ENCODE measurements around the gene MFAP2. TPM values are rescaled to one million over a fixed set of nuclear protein-coding genes. Genes with fewer than 3 reads are reported as not detected.
"Not testable (repeated sequence)": the region's sequence is repeated elsewhere in the genome, so short reads cannot be mapped to it uniquely, and the experiment has no call there.

The MFAP2 gene
- total RNA-seq, 1 donor from 2014 or later = not detected

- intact Hi-C loops (cut with micrococcal nuclease) = not testable (repeated sequence)
Observed at GRCh38 chr1:16931206-16931934, 49.0 kb downstream of the MFAP2 start.

GRCh38 chr1:16929146-16930041 is 51.0 kb downstream of the MFAP2 start:
- intact Hi-C loops (cut with micrococcal nuclease) = not testable (repeated sequence)

- intact Hi-C loops (cut with micrococcal nuclease) = no loop called here
Observed at GRCh38 chr1:16927711-16928485, 52.5 kb downstream of the MFAP2 start.

- intact Hi-C loops (cut with micrococcal nuclease) = no loop called here
Observed at GRCh38 chr1:16927256-16927655, 53.2 kb downstream of the MFAP2 start.

GRCh38 chr1:16926491-16927073 is 53.8 kb downstream of the MFAP2 start:
- intact Hi-C loops (cut with micrococcal nuclease) = no loop called here

- intact Hi-C loops (cut with micrococcal nuclease) = no loop called here
Observed at GRCh38 chr1:16925635-16926490, 54.6 kb downstream of the MFAP2 start.

- intact Hi-C loops (cut with micrococcal nuclease) = no loop called here
Observed at GRCh38 chr1:16924919-16925477, 55.4 kb downstream of the MFAP2 start.

Other genes starting within 250 kb of the MFAP2 start
- 2,343 and 2,397 TPM in 2 replicates for gene RNU1-4, start 240.1 kb downstream of the MFAP2 start, total RNA-seq
- gene RNU1-2, start 84.6 kb downstream of the MFAP2 start, total RNA-seq = 2,343 and 2,397 TPM in 2 replicates
- gene CROCC, start 58.7 kb downstream of the MFAP2 start, total RNA-seq = 25.5 and 26.1 TPM in 2 replicates
- gene ATP13A2, start 31.3 kb upstream of the MFAP2 start, total RNA-seq = 48.7 and 49.4 TPM in 2 replicates
- 75.4 and 81.0 TPM in 2 replicates for gene SDHB, start 73.4 kb upstream of the MFAP2 start, total RNA-seq
- gene PADI2, start 138.8 kb upstream of the MFAP2 start, total RNA-seq = 0.11 and 0.14 TPM in 2 replicates
- not detected in 2 replicates for gene PADI1, start 224.5 kb upstream of the MFAP2 start, total RNA-seq

All from T-helper 2 cell treated with Interferon-gamma antibody and Interleukin-4, amounts not matched to agents 100 ng/mL and 5 ng/mL, for 36 hours (primary cell).